Heart left ventricle (tissue), 16 donors: ENCODE data around the gene SETD3. TPM values are rescaled to one million over a fixed set of nuclear protein-coding genes. Genes with fewer than 3 reads are reported as not detected.
A peak's percentile ranks its signal among the peaks of the same experiment; 100 is the strongest.

Experiments used
- ATAC-seq, 4 donors: fragments of 200-7000 bp; cut with Tn5 transposase; one replicate each; pipeline ENCODE4 v1.9.1; 2020 to 2022; ENCODE audit warnings: moderate library complexity in 4 of 4, mild to moderate bottlenecking in 3 of 4, moderate number of reproducible peaks in 1 of 4
- DNase-seq, 5 donors: peaks; one replicate each; pipeline ENCODE4 v3.0.0-alpha.2; 2020
- H3K27ac ChIP-seq, 12 donors: fragments of 200-600 bp; sonication (generic) in 4 of 12; one replicate each; pipeline versions ENCODE4 v1.5.0 to v1.8.0; 2016 to 2022; ENCODE audit warnings: mild to moderate bottlenecking in 2 of 12
- H3K27me3 ChIP-seq, 9 donors: fragments of 200-600 bp; sonication (generic) in 2 of 9; one replicate each; pipeline versions ENCODE4 v1.5.1 to v1.8.0; 2016 to 2022; ENCODE audit warnings: mild to moderate bottlenecking in 3 of 9
- H3K36me3 ChIP-seq, 9 donors: fragments of 200-600 bp; sonication (generic) in 2 of 9; one replicate each; pipeline versions ENCODE4 v1.5.0 to v1.8.0; 2018 to 2022; ENCODE audit warnings: mild to moderate bottlenecking in 2 of 9
- H3K4me1 ChIP-seq, 12 donors: fragments of 200-600 bp; sonication (generic) in 4 of 12; one replicate each; pipeline versions ENCODE4 v1.5.0 to v1.8.0; 2016 to 2022; ENCODE audit warnings: mild to moderate bottlenecking in 3 of 12
- H3K4me3 ChIP-seq, 12 donors: fragments of 200-600 bp; sonication (generic) in 4 of 12; one replicate each; pipeline versions ENCODE4 v1.5.0 to v1.8.0; 2017 to 2022; ENCODE audit warnings: mild to moderate bottlenecking in 9 of 12, moderate library complexity in 4 of 12
- H3K9me3 ChIP-seq, 12 donors: fragments of 200-600 bp; sonication (generic) in 4 of 12; one replicate each; pipeline versions ENCODE4 v1.5.0 to v1.8.0; 2016 to 2022; ENCODE audit warnings: mild to moderate bottlenecking in 1 of 12
- CTCF ChIP-seq, 12 donors: fragments of 200-600 bp; sonication (generic) in 4 of 12; IDR thresholded peaks; one replicate each; pipeline versions ENCODE4 v1.5.0 to v1.8.0; 2018 to 2022; ENCODE audit warnings: antibody characterized with exemption in 12 of 12, mild to moderate bottlenecking in 5 of 12
- POLR2A ChIP-seq, 2 donors: fragments of 450-650 bp; IDR thresholded peaks; one replicate each; pipeline ENCODE4 v1.6.1; 2017; ENCODE audit warnings: antibody characterized with exemption in 2 of 2, mild to moderate bottlenecking in 2 of 2, moderate library complexity in 2 of 2
- WGBS, 4 donors: extraction: QIAGEN DNeasy Blood & Tissue Kit in 2 of 4; methylation state at CpG; one replicate each; pipeline versions ENCODE4 v1.1.5 to v1.1.7; 2013 to 2018; 5-methylcytosine and 5-hydroxymethylcytosine counted together
- intact Hi-C, 10 donors: fragments of 100-400 bp; cut with DNase I; formaldehyde crosslinking; loops; one replicate each; pipeline versions ENCODE4 v1.11.1 to v1.14.2; 2022
- polyA plus RNA-seq, 2 donors: library from polyadenylated mRNA; stranded (reverse); fragments of 200-250 nt; gene quantifications; one replicate each; pipeline ENCODE4 v1.2.3, GENCODE V29; 2013
- total RNA-seq, 9 donors: library from RNA; depleted of rRNA in 2 of 9; stranded (reverse); fragments of >200 nt in 2 of 9; fragmentation: NEBNext Ultra II Directional in 3 of 9; extraction: Animal tissue kit (Norgen Biotek cat#: 25700) in 3 of 9; gene quantifications; one replicate each; pipeline versions ENCODE4 v1.1.0 to v1.2.4, GENCODE V29; 2016 to 2023
- donor health status: ischemic (EF 13 %, LVEDD 7.1; RV severe dilation, severe dysfunction).
- donor health status: healthy with polysubstance abuse.
- donor health status: DM: no; HTN: yes; CAD: no.
- donor health status: DM: no; HTN: no; CAD: no.
- donor health status: ischemic (EF 25% LVEDD 6.9; RV normal size, moderate dysfunction).
- donor health status: ischemic (EF 25% LVEDD 5.7; RV mildly dilated, moderate dysfunction).
- donor health status: healthy.
- donor health status: DM: yes; HTN: yes; CAD: no.
- donor health status: ischemic (EF 35%, LVEDD 5.7; RV mildly dilated, moderate dysfunction).
- donor health status: nonischemic (EF 11% LVEDD 7.7; RV severe dilation, severe dysfunction).
- donor health status: DM: yes; HTN: yes; CAD: no.
- donor health status: PGD.
- donor health status: ischemic (EF 29% LVEDD 5.4; RV normal size, mild dysfunction).
- donor health status: nonischemic (EF 23%, LVEDD 6.1; RV moderate dilation, normal function).

SETD3 gene
- total and polyA plus RNA-seq, 11 donors: 49.7 to 130 (median 92.6) TPM

DNA sequence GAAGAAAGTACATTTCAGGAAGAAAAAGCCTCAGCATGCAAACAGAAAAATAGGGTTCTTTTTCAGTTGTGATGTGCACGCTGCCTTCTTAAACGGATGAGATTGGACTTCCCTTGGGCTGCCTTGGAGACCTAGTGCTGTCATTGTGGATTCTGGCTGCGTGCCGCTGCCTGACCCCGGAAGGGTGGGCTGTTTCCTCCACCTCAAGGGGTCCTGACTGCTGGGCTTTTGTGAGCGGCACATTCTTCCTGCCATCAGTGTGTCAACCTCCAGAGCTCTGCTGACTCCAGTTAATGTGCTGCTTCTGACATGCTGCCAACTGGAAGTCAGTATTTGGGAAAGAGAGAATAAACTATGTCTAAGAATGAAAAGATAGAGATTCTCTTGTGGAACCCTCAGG, 25.6 kb upstream of the SETD3 start:
- Histone ChIP-seq H3K4me1 (peaks cover 0 to 12% (median 2%) of the 10 kb centered on the region in 12 donors), H3K36me3 (peaks cover 7 to 97% (median 93%) of the 10 kb centered on the region in 9 donors), H3K27me3 (no peaks in the 10 kb centered on the region), H3K4me3 (no peak overlapping the region), H3K9me3 (no peaks in the 10 kb centered on the region), H3K27ac (no peak overlapping the region)
- intact Hi-C loops: no loop called here
- peak in 2 of 5 donors; percentile 14 to 24 for DNase-seq
- peak in 1 of 4 donors; percentile 7 for ATAC-seq
- WGBS, 4 donors: 64 to 80% (median 69%) methylated on average over 6 of the region's 6 CpGs
- TF ChIP-seq POLR2A (IDR thresholded peaks at IDR 0.05): no peak
- TF ChIP-seq CTCF (IDR thresholded peaks at IDR 0.05): no peak

DNA sequence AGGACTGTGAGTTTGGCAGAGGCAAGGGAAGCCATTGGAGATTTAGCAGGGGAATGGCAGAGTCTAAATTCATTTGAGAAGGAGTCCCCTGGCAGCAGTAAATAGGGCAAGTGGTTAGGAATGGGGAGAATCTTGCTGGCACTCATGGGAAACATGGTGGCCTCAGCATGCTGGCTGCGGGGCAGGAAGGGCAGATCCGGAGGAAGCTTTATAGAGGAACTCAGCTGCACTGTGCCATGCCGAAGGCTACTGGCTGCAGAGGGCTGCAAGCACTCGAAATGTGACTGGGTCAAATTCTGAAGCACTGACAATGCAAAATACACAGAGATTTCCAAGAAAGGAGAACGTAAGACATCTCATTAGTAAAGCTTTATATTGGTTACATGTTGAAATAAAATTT, 24.4 kb upstream of the SETD3 start:
- no peak for ATAC-seq
- Histone ChIP-seq H3K9me3 (no peaks in the 10 kb centered on the region), H3K36me3 (peaks cover 7 to 100% (median 99%) of the 10 kb centered on the region in 9 donors), H3K27me3 (no peaks in the 10 kb centered on the region), H3K27ac (no peak overlapping the region), H3K4me1 (peaks cover 0 to 9% (median 0%) of the 10 kb centered on the region in 12 donors), H3K4me3 (no peak overlapping the region)
- TF ChIP-seq CTCF (IDR thresholded peaks at IDR 0.05) (no peak), POLR2A (IDR thresholded peaks at IDR 0.05) (no peak)
- no peak for DNase-seq
- intact Hi-C loops: no loop called here
- WGBS, 4 donors: 79 to 86% (median 84%) methylated on average over 5 of the region's 5 CpGs

DNA sequence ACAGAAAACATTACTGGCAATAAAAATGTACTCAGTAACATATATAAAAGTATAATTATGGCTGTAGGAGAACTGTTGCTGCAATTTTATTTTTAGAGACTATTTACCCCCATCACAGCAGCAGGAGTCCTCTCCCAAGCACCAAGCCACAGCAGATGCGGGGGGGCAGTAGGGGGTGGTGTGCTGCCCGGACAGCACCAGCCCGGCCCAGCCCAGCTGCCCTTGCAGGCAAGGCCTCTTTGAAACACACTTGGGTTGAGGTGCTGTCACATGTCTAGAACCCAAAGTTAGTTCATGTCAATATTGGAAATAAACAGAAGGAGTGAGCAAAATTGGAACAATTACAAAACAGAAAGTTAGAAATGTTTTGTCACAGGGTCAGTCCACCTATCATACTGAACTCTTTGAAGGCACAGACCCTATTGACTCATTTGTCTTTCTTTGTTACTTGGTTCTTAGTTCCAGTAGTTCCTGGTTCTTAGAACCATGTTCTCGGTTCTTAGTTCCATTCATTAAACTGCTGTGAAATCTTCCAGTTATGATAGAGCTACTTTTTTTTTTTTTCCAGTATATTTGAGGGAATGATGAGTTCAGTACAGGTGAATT, 23.3 kb upstream of the SETD3 start:
- ATAC-seq (no peak), DNase-seq (no peak)
- intact Hi-C loops: no loop called here
- Histone ChIP-seq H3K4me1 (peaks cover 0 to 9% (median 0%) of the 10 kb centered on the region in 12 donors), H3K9me3 (no peaks in the 10 kb centered on the region), H3K36me3 (peaks cover 7 to 100% (median 96%) of the 10 kb centered on the region in 9 donors), H3K27me3 (no peaks in the 10 kb centered on the region), H3K4me3 (no peak overlapping the region), H3K27ac (no peak overlapping the region)
- TF ChIP-seq POLR2A (IDR thresholded peaks at IDR 0.05) (no peak), CTCF (IDR thresholded peaks at IDR 0.05) (no peak)
- WGBS, 4 donors: 80 to 94% (median 88%) methylated on average over 4 of the region's 4 CpGs

GRCh38 chr14:99502989-99503421, 22.3 kb upstream of the SETD3 start:
- intact Hi-C loops: no loop called here
- Histone ChIP-seq H3K4me1 (peaks cover 0 to 5% (median 0%) of the 10 kb centered on the region in 12 donors), H3K4me3 (no peak overlapping the region), H3K9me3 (no peaks in the 10 kb centered on the region), H3K36me3 (peaks cover 7 to 100% (median 93%) of the 10 kb centered on the region in 9 donors), H3K27ac (no peak overlapping the region), H3K27me3 (no peaks in the 10 kb centered on the region)
- ATAC-seq (no peak), DNase-seq (no peak)
- 69 to 83% (median 80%) methylated on average over 12 to 14 of the region's 14 CpGs for WGBS, 4 donors
- TF ChIP-seq CTCF (IDR thresholded peaks at IDR 0.05) (no peak), POLR2A (IDR thresholded peaks at IDR 0.05) (no peak)
